Measurements from ENCODE around the gene IQGAP2.

- TF ChIP-seq ZFP3 (CRISPR knock-in tag; IDR thresholded peaks at IDR 0.05), result no peak
- TF ChIP-seq ISL1 (CRISPR knock-in tag; IDR thresholded peaks at IDR 0.05), result no peak
- no peak for TF ChIP-seq PATZ1 (CRISPR knock-in tag; IDR thresholded peaks at IDR 0.05; ENCODE audit: borderline replicate concordance)
- no peak for TF ChIP-seq RARB (CRISPR knock-in tag; IDR thresholded peaks at IDR 0.05)
- no peak for TF ChIP-seq ZC3H10 (CRISPR knock-in tag; IDR thresholded peaks at IDR 0.05)
- no peak for TF ChIP-seq ZNF8 (CRISPR knock-in tag; IDR thresholded peaks at IDR 0.05)
- TF ChIP-seq PPARA (CRISPR knock-in tag; IDR thresholded peaks at IDR 0.05; ENCODE audit: borderline replicate concordance), result no peak
- TF ChIP-seq BACH2 (CRISPR knock-in tag; IDR thresholded peaks at IDR 0.05; ENCODE audit: borderline replicate concordance), result no peak
- no peak for TF ChIP-seq ARNTL (CRISPR knock-in tag; IDR thresholded peaks at IDR 0.05; ENCODE audit: borderline replicate concordance, low read depth)
- TF ChIP-seq CSRNP3 (CRISPR knock-in tag; IDR thresholded peaks at IDR 0.05), result no peak
- no peak for TF ChIP-seq TCF4 (CRISPR knock-in tag; IDR thresholded peaks at IDR 0.05; ENCODE audit: borderline replicate concordance)
These were observed 76.2 kb downstream of the IQGAP2 start for GRCh38 chr5:76479281-76479680.

Measured in SK-N-SH treated with all-trans-retinoic acid at 6 μM for 48 hours (cell line).